ENCODE measurements around the gene TBC1D2B. TPM values are rescaled to one million over a fixed set of nuclear protein-coding genes. Genes with fewer than 3 reads are reported as not detected.
A peak's percentile ranks its signal among the peaks of the same experiment; 100 is the strongest.

TBC1D2B gene
- total RNA-seq, 1 donor from 2014 or later = 11.9 TPM

DNA sequence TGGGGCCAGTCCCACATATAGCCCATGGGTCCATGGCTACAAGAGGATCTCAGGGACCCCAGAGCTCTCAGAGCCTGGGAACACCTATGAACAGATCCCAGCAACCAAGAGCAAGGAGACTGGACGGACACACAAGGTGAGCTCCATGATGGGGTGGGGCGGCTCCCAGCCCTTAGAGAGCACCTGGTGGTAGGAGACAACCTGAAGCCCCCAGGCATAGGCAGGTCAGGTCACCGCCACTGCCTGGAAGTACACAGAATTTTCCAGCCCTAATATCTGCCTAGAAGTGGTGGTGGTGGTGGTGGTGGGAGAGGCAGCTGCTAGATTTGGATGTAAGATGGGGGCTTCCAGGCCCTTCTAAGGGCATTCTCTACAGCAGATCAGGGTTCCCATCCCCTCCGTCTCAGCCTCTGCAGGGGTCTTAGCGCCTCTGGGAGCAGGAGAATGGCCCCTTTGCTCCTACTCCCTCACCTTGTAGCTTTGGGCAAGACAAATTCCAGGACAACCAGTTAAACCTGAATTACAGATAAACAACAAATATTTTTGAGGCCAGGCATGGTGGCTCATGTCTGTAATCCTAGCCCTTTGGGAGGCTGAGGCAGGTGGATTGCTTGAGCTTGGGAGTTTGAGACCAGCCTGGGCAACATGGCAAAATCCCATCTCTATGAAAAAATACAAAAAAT is 24.1 kb upstream of the TBC1D2B start:
- ATAC-seq (no peak), DNase-seq (no peak)
- intact Hi-C loops (cut with micrococcal nuclease) = no loop called here

DNA sequence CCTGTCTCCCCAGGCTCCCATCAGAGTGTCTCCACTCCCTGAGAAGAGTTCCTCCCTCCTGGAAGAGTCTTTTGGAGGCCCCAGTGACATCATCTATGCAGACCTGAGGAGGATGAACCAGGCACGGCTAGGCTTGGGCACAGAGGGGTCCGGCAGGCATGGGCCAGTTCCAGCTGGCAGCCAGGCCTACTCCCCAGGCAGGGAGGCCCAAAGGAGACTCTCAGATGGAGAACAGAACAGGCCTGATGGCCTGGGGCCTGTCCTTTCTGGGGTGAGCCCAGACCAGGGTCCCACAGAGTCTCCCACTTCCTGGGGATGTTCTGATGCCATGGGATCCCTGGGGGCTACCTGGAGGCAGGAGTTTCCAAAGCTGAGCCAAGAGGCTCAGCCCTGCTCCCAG is 23.4 kb upstream of the TBC1D2B start:
- intact Hi-C loops (cut with micrococcal nuclease) = no loop called here

DNA sequence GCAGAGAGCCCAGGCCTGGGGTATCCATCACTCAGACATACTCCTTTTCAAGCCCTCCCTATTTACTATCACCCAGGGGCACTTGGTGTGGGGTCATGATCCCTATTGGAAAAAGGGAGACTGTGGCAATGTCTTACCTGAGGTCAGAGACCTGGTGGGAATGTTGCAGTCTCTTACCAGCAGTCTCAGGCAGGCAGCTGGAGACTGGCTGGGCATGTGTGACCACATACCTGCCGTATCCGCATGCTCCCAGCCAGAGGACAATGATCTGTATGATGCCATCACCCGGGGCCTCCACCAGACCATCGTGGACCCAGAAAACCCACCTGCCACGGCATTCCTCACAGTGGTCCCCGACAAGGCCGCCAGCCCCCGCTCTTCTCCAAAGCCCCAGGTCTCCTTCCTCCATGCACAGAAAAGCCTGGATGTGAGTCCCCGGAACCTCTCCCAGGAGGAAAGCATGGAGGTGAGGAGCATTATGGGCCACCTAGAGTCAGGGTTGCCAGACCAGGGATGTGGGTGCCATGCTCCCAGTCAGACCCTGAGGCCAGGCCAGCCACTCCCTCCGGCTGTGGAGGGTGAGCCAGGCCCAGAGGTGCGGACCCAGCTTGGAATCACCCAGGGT is 20.7 kb upstream of the TBC1D2B start:
- no peak for ATAC-seq
- intact Hi-C loops (cut with micrococcal nuclease) = no loop called here
- no peak for DNase-seq

More for the DNA sequence above, 23.4 kb upstream of the TBC1D2B start:
- no peak for ATAC-seq
- no peak for DNase-seq

DNA sequence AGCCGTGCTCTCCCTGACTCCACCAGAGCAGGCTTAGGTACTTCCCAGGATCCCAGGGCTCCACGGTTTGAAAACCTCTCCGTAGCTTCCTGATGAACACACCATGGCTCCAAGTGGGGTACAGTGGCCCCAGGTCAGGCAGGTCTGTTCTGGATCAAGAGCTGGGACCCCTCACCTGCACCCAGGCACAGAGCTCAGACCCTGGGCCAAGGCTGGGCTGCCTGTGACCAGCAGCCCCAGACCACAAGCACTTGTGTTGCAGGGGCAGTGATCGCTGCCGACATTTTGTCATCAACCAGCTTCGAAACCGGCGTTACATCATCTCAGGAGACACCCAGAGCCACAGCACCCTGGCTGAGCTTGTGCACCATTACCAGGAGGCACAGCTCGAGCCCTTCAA is 20.2 kb upstream of the TBC1D2B start:
- DNase-seq = no peak
- intact Hi-C loops (cut with micrococcal nuclease) = no loop called here
- no peak for ATAC-seq

DNA sequence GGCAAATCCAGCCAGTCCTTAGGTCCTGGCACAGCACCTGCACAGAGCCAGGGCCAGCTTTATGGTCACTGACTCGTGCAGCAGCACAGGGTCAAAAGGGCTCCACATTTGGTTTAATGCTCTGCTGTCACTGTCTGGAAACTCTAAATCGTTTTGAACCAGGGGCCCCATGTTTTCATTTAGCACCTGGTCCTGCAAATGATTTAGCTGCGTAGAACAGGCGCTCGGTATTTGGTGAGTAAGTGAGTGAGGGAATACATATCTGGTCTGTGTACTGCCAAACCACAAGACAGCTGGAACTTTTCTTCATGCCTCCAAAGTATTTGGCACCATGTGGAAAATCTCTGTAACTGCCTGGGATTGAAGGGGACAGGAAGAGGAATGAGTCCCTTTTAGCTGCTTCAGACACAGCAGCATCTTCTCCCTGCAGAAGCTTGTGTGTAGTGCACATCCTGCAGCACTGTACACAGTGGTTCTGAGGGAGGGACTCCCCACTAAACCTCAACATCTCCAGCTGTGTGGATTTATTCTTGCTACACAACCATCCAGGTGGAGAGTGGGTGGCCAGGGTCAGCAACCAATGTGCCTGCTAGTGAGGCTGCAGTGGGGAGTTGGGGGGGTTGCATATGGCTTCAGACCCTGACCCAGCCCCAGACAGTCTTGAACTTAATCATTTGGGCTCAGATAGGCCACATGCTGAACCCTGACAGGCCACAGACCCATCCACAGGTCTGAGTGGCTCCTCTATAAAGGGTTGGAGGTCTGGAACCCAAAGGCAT is 15.9 kb upstream of the TBC1D2B start:
- DNase-seq (no peak), ATAC-seq (peak; percentile 88)
- intact Hi-C loops (cut with micrococcal nuclease) = no loop called here

DNA sequence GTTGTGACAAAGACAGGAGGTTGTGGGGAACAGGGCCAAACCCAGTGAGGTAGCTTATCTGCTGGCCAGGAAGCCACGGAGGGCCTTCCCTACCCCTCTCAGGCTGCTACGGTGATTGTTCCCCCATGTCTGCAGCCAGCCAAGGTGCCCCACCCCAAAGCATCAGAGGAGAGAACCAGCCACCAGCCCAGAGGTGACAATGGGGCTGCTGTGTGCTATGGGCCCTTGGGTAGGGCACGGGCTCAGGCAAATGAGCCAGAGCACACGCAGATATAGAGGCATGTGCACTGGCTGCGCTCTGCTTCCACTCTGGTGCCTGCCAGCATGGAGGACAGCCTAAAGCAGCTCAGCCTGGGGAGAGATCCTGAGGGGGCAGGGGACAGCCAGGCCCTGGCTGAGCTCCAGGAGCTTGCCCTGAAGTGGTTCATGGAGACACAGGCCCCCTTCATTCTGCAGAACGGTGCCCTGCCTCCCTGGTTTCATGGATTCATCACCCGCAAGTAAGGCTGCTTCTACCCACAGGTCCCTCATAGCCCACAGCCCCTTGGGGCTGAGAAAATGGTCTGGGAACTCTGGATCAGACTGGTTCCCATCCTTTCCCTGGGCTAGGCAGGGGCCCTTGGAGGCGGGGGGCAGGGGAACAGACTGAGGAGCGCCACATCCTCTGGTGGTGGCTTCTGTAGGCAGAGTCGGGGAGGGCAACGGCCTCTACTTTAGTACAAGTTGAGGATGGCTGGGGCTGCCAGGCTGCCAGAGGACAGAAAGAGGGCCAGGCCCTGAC is 14.9 kb upstream of the TBC1D2B start, which contains the start of gene SH2D7:
Gene SH2D7 (plus strand): TSS at position 301 of the 781 bp plus-strand sequence. CDS start 24 bp downstream, at position 325.
- DNase-seq = peak; percentile 59
- intact Hi-C loops (cut with micrococcal nuclease) = no loop called here
- ATAC-seq = peak; percentile 87

DNA sequence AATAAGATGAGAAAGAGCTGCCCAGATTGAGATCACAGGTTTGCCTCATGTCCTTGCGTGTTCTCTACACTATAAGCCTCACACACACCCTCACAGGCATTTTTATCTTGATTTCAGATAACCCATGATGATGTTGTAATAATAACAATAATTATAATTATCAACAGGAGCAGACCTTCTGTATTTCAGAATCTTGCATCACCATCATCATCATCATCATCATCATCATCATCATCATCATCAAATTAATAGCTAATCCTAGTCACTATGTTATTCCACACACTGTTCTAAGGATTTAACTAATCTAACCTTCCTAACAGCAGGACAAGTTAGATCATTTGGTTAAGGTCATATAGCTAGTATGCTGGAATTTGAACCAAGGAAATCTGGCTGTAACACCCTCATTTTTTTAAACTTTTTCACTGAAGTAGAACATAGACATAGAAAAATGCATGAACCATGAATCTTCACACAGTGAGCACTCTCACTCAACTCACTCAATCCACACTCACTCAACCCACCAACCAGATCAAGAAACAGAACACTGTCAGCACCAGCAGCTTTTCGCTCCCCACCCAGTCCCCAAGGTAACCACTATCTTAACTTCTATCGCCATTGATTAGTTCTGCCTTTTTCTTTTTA is 13.0 kb upstream of the TBC1D2B start:
- intact Hi-C loops (cut with micrococcal nuclease) = no loop called here
- DNase-seq (no peak), ATAC-seq (no peak)

DNA sequence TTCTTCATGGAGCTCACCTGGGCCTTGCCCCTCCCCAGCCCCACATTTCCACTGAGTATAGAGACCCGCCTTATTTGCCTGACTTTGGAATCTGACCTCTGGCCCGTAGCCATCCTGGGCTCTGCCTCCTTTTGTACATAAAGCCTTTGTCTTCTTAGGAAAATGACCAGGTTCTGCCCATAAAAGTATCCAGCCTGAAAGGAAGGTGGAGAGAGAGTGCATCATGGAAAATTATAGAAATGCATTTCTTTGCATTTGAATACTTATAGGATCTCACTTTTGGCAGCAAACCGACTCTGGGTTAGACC is 11.2 kb upstream of the TBC1D2B start:
- no peak for DNase-seq

DNA sequence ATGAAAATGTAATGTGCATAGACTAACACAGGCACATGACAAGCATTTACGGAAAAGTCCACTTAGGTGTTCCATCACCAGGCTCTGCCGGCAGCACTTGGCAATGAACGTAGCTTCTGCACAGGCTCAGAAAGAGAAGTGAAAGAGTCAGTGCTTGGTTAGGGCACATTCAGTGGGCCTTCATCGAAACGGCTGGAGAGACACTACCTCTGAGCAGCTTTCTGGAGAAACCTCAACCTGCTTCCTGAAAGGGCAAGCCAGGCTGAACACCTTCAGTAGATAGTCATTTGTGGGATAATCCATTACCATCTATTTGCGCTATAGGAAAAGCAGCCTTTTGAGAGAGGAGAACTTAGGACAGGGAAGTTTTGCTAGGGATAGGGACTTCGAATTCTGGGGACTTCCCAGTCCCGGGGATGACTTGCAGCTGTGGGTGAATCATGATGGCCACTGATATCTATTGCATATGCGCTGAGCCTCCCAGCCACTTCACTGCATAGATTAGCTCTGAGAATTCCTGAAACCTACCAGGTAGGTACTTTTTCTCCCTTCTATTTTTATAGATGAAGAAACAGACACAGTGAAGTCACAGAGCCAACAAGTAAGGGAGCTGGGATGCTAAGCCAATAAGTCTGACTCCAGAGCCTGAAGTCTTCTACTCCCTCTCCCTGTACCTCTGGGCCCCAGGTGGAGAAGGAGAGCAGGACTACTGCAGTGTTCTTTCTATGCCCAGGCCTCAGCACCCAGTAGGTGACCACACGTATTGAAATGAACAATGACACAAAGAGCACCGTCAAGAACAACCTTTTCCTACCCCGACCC is 10.7 kb upstream of the TBC1D2B start:
- DNase-seq (no peak), ATAC-seq (no peak)
- intact Hi-C loops (cut with micrococcal nuclease) = no loop called here

More for the DNA sequence above, 11.2 kb upstream of the TBC1D2B start:
- intact Hi-C loops (cut with micrococcal nuclease) = no loop called here
- ATAC-seq = no peak

DNA sequence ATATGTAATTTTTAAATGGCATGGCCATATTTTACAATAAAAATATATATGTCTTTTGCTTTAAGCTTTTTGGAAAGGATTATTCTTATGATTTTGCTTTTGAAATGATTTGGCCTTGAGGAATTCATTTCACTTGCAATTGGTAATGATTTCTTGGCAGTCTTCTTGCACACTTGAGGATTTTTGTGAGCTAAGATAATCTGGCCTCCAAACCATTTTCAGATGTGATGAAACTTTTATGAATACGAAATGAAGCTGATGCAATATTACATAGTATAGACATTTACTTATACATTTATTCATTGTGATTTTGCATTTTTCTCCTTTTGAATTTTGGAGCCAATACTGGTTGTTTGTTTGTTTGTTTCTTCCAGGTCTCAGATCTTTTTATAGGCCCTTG is 8.4 kb upstream of the TBC1D2B start:
- no peak for DNase-seq
- intact Hi-C loops (cut with micrococcal nuclease) = no loop called here
- ATAC-seq = no peak

DNA sequence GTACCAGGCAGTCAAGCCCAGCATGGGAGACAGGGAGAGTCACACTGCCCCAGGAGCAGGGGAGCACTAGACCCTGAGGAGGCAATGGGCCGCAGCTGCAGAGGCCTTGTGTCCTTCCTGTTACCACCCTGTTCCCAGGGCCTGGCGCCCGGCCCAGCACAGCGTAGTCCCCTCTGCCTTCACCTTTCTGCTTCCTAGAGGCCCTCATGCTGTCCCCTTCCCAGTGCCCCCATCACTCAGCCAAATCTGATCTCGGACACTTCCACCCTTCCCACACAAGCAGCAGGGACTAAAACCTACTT is 6.9 kb upstream of the TBC1D2B start:
- ATAC-seq (peak; percentile 27), DNase-seq (peak; percentile 53)
- intact Hi-C loops (cut with micrococcal nuclease) = no loop called here

DNA sequence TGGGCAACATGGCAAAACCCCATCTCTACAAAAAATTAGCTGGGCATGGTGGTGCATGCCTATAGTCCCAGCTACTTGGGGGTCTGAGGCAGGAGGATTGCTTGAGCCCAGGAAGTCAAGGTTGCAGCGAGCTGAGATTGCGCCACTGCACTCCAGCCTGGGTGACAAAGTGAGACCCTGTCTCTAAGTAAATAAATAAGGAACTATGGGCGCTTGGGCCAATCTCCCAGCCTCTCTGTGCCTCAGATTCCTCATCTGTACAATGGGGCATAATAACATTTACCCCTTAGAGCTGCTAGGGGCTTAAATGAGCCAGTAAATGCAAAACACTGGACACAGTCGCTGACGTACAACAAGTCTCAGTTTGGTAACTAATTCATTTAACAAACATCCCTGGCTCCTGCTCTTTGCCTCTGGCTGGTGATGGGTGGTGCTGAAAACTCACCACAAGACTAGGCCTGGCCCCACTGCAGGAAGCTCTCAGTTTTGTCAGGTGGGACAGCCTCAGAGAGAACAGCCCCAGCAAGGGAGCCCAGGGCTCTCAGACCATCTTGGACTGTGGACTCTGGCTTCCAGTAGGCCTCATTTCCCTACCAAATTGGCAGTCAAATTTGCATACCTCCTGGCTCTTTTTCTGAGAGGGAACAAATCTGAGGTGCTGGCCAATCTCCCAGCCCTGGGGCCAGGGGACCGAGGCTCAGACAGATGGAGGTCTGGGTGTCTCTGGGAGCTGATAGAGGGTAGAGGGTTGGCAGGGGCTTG is 6.4 kb upstream of the TBC1D2B start:
- intact Hi-C loops (cut with micrococcal nuclease) = no loop called here
- no peak for ATAC-seq
- DNase-seq = no peak

DNA sequence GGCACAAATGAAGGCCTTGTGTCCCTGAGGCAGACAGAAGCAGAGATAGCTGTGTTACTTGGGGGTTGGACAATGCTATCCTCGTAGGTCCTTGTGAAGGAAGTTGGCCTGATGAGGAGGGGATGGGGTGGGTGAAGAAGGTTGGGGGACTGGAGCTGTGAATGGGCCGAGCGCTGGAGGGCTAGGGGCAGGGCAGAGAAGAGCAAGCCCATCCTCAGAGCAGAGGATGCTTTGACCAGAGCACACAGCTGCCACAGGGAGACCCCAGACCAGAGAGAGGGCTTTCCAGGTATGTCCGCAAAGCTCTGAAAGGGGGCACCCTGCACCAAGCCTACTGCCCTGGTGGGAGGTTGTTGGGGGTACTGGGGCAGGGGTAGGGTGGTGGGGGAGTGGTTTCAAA is 5.7 kb upstream of the TBC1D2B start:
- ATAC-seq = no peak
- intact Hi-C loops (cut with micrococcal nuclease) = no loop called here
- no peak for DNase-seq

DNA sequence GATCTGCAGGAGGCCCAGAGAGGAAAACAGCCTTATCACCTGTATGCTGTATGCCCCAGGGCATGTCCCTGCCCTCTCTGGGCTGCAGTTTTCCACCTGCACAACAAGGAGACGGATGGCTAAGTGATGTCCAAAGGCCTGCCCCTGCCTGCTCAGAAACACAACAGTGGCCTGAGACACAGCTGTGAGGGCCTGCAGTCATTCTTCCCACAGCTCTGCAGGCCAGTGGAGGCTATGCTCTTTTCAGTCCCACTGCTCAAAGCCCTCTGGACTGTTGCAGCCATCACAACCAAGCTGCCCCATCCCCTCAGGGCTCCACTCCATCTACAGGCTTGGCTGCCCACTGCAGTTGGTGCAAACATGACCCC is 5.2 kb upstream of the TBC1D2B start:
- intact Hi-C loops (cut with micrococcal nuclease) = no loop called here
- ATAC-seq (no peak), DNase-seq (no peak)

DNA sequence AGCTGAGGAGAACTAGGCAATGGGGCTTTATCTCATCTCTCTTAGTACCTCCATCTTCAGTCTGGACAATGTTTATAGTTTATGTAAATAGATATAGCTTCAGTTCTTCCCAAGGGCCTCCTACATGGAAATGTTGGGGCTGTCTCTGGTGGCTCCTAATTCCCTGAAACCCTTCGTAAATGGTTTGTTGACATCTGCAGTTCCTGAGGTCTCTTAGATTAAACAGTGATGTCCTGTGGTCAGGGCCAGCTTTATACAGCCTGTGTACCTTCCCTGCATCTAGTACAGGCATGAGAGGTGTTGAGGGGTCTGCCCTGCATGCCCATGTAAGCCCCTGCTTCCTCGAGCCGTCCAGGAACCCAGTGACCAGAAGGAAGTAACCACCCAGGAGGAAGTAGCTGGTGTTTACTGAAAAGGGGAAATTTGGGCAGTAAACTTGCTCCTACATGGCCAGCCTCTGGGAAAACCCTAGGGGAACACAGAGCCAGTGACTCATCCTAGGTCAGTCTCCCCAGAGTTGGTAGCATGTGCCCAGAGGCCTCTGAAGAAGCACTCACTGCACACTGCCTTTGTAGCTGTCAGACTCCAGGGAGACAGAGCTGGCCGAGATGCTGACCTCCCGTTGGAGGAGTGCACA is 4.7 kb upstream of the TBC1D2B start:
- DNase-seq = no peak
- intact Hi-C loops (cut with micrococcal nuclease) = no loop called here
- ATAC-seq = peak; percentile 51

DNA sequence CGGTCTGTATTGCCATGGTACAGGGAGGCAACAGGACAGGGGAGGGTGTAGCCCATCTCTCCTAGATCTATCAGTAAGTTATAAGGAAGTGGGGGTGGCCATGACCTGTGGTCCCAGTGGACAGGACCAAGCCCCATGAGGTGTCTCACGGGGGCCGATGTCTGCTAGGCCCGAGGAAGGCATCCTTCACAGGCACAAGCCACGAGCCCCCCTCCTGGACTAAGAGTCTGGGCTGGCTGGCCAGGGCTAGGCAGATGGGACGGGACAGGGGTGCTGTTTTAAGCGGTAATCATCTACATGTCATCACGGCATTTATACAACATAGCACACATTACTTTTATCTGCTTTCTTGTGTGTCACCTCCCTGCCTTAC is 2.6 kb upstream of the TBC1D2B start:
- intact Hi-C loops (cut with micrococcal nuclease) = no loop called here

DNA sequence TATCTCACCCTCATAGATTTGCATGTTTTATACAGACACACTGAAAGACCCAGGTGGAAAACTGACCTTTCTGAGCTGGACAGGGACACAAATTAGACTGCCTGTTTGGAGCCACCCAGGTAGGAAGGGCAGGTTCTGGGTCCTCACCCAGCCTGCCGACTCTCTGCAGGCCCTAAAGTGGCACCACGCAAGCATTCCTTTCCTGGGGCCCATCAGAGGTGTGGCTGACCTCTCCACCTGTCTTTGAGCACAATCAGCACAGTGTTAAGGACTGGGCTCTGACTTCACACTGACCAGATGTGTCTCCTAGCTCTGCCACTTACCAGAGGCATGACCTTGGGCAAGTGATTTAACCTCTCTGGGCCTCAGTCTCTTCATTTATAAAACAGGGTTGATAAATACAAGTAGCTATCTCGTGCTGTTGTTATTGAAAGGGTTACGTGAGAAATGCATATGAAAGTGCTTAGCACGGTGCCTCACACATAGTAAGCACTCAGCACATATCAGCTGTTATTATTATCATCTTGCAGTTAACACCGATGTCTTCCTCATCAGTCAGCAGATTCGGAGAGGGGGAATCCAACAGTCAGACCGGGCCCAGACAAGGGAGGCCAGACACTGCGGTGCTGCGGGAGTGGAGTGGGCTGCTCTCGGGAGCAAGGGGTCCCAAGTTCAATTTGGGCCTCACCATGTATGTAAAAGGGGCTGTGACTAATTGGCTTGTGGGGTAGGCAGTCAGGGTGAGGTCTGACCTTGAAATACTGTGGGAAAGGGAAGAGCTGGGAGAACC is 2.0 kb upstream of the TBC1D2B start:
- DNase-seq (no peak), ATAC-seq (no peak)
- intact Hi-C loops (cut with micrococcal nuclease) = no loop called here

More for the DNA sequence above, 2.6 kb upstream of the TBC1D2B start:
- ATAC-seq = no peak
- no peak for DNase-seq

Measured in left ventricle myocardium superior (tissue), 1 donor.